RWPE1 (cell line): ENCODE data around the gene CFHR3.

Experiments
- CTCF ChIA-PET: fragments of 350-600 bp; sonication (Branson Sonifier 250); formaldehyde crosslinking; extraction: SDS; loops from one replicate; lab custom pipeline; 2021; lab: Yijun Ruan, JAX
- POLR2A ChIA-PET: fragments of 400-600 bp; formaldehyde crosslinking; extraction: SDS; loops from one replicate; lab custom pipeline; 2020; ENCODE audit warnings: antibody characterized with exemption; ENCODE audit not compliant: low non-redundant PET; lab: Yijun Ruan, JAX
- DNase-seq: peaks from one replicate; pipeline ENCODE4 v3.0.0; 2012; ENCODE audit warnings: low spot score
- H3K27ac ChIP-seq: fragments of 450-650 bp; 2 replicates; pipeline ENCODE4 v1.5.1; 2017
- CTCF ChIP-seq: fragments of 450-650 bp; conservative IDR thresholded peaks from 2 replicates; pipeline ENCODE4 v1.5.1; 2017; ENCODE audit warnings: low read depth, mild to moderate bottlenecking

Gene CFHR3

GRCh38 chr1:196774603-196775002 is at the start of gene CFHR3:
Gene CFHR3, plus strand, starts transcription at chr1:196774840. Its CDS starts 47 bp downstream, at chr1:196774887.
- TF ChIP-seq CTCF, result no peak
- no peak within 1 kb of the TSS for H3K27ac ChIP-seq
- ChIA-PET CTCF (no interaction called here), POLR2A (no interaction called here)
- no peak for DNase-seq

- no peak for DNase-seq
Measured at GRCh38 chr1:196732526-196732925, 42.1 kb upstream of the CFHR3 start.

GRCh38 chr1:196733091-196733970 is 41.3 kb upstream of the CFHR3 start:
- ChIA-PET POLR2A (no interaction called here), CTCF (interaction anchor here (0.6 to 1.3 kb wide), 3 partner anchors 9 to 24 kb away, joined by 3 to 4 read pairs (median 3); no protein-coding TSS in a partner anchor)
- DNase-seq, result no peak
- H3K27ac ChIP-seq, result no peak overlapping the region
- no peak for TF ChIP-seq CTCF

More at GRCh38 chr1:196732526-196732925, 42.1 kb upstream of the CFHR3 start:
- CTCF ChIA-PET, result no interaction called here
- no peak for TF ChIP-seq CTCF
- H3K27ac ChIP-seq, result no peak overlapping the region
- POLR2A ChIA-PET, result no interaction called here

GRCh38 chr1:196734006-196734405 is 40.6 kb upstream of the CFHR3 start:
- TF ChIP-seq CTCF, result no peak
- no peak overlapping the region for H3K27ac ChIP-seq
- POLR2A ChIA-PET, result interaction anchor here (0.7 kb wide), 1 partner anchor 928 kb away, joined by 3 read pairs; no protein-coding TSS in a partner anchor
- CTCF ChIA-PET, result interaction anchor here (0.6 to 1.3 kb wide), 2 partner anchors 10 kb away, joined by 3 read pairs; no protein-coding TSS in a partner anchor
- DNase-seq, result no peak

GRCh38 chr1:196734460-196734859 is 40.2 kb upstream of the CFHR3 start:
- POLR2A ChIA-PET, result interaction anchor here (0.7 kb wide), 1 partner anchor 927 kb away, joined by 3 read pairs; no protein-coding TSS in a partner anchor
- H3K27ac ChIP-seq, result no peak overlapping the region
- CTCF ChIA-PET, result interaction anchor here (1.3 kb wide), 1 partner anchor 10 kb away, joined by 3 read pairs; no protein-coding TSS in a partner anchor
- no peak for DNase-seq
- no peak for TF ChIP-seq CTCF

GRCh38 chr1:196738730-196739129 is 35.9 kb upstream of the CFHR3 start:
- POLR2A ChIA-PET, result no interaction called here
- DNase-seq, result no peak
- no peak for TF ChIP-seq CTCF
- CTCF ChIA-PET, result no interaction called here
- H3K27ac ChIP-seq, result no peak overlapping the region
